H9 (cell line): Measurements from ENCODE around the gene DOCK2. TPM values are rescaled to one million over a fixed set of nuclear protein-coding genes. Genes with fewer than 3 reads are reported as not detected.

ENCODE experiments used
- DNase-seq: peaks from one replicate; pipeline ENCODE4 v3.0.0-alpha.2; 2017
- H2AFZ ChIP-seq: one replicate; pipeline ENCODE4 v1.6.1; 2013; ENCODE audit warnings: mild to moderate bottlenecking, low read length, control low read depth, moderate library complexity
- H2AK5ac ChIP-seq: 2 replicates; pipeline ENCODE4 v1.6.1; 2013; ENCODE audit warnings: low read length, control low read depth, mixed read lengths; ENCODE audit not compliant: insufficient read length
- H2BK120ac ChIP-seq: one replicate; pipeline ENCODE4 v1.6.1; 2013; ENCODE audit warnings: low read depth, mild to moderate bottlenecking, low read length, control low read depth, inconsistent platforms; ENCODE audit not compliant: poor library complexity, severe bottlenecking
- H2BK12ac ChIP-seq: 2 replicates; pipeline ENCODE4 v1.6.1; 2013; ENCODE audit warnings: low read length, control low read depth, mixed read lengths, low read depth; ENCODE audit not compliant: insufficient read length
- H2BK15ac ChIP-seq: 2 replicates; pipeline ENCODE4 v1.6.1; 2013; ENCODE audit warnings: low read depth, low read length, control low read depth
- H2BK20ac ChIP-seq: one replicate; pipeline ENCODE4 v1.6.1; 2013; ENCODE audit warnings: low read depth, mild to moderate bottlenecking, low read length, control low read depth, inconsistent platforms; ENCODE audit not compliant: poor library complexity, severe bottlenecking
- H2BK5ac ChIP-seq: 2 replicates; pipeline ENCODE4 v1.6.1; 2013; ENCODE audit warnings: low read length, control low read depth, mixed read lengths; ENCODE audit not compliant: insufficient read length
- H3K14ac ChIP-seq: 2 replicates; pipeline ENCODE4 v1.6.1; 2013; ENCODE audit warnings: low read length, control low read depth; ENCODE audit not compliant: insufficient read depth
- H3K18ac ChIP-seq: 2 replicates; pipeline ENCODE4 v1.6.1; 2013; ENCODE audit warnings: low read depth, mild to moderate bottlenecking, mixed read lengths, low read length, control low read depth; ENCODE audit not compliant: insufficient read length
- H3K23ac ChIP-seq: 2 replicates; pipeline ENCODE4 v1.6.1; 2013; ENCODE audit warnings: low read length, control low read depth, mixed read lengths, low read depth; ENCODE audit not compliant: insufficient read length
- H3K23me2 ChIP-seq: 2 replicates; pipeline ENCODE4 v1.6.1; 2013; ENCODE audit warnings: low read depth, mild to moderate bottlenecking, mixed read lengths, low read length, control low read depth; ENCODE audit not compliant: insufficient read length, poor library complexity, severe bottlenecking
- H3K27ac ChIP-seq: 2 replicates; pipeline ENCODE4 v1.5.1; 2013; ENCODE audit warnings: low read length, control low read depth, mixed read lengths, low read depth; ENCODE audit not compliant: insufficient read length
- H3K27me3 ChIP-seq: 2 replicates; pipeline ENCODE4 v1.6.1; 2013; ENCODE audit warnings: low read length, control low read depth, inconsistent platforms; ENCODE audit not compliant: insufficient read depth
- H3K4ac ChIP-seq: 2 replicates; pipeline ENCODE4 v1.6.1; 2013; ENCODE audit warnings: low read depth, mild to moderate bottlenecking, control low read depth, inconsistent platforms, low read length, moderate library complexity
- H3K4me1 ChIP-seq: 2 replicates; pipeline ENCODE4 v1.6.1; 2013; ENCODE audit warnings: low read length, control low read depth, inconsistent platforms; ENCODE audit not compliant: insufficient read depth
- H3K4me2 ChIP-seq: 2 replicates; pipeline ENCODE4 v1.6.1; 2013; ENCODE audit warnings: low read length, control low read depth, mixed read lengths; ENCODE audit not compliant: insufficient read length, insufficient read depth
- H3K56ac ChIP-seq: 2 replicates; pipeline ENCODE4 v1.6.1; 2013; ENCODE audit warnings: low read depth, mild to moderate bottlenecking, mixed read lengths, low read length, control low read depth; ENCODE audit not compliant: insufficient read length
- H3K79me1 ChIP-seq: 2 replicates; pipeline ENCODE4 v1.6.1; 2013; ENCODE audit warnings: low read depth, mild to moderate bottlenecking, moderate library complexity, low read length, control low read depth, inconsistent platforms; ENCODE audit not compliant: insufficient read depth, poor library complexity, severe bottlenecking
- H3K79me2 ChIP-seq: 2 replicates; pipeline ENCODE4 v1.6.1; 2013; ENCODE audit warnings: low read length, control low read depth, inconsistent platforms; ENCODE audit not compliant: insufficient read depth
- H3K9ac ChIP-seq: 2 replicates; pipeline ENCODE4 v1.6.1; 2013; ENCODE audit warnings: low read length, control low read depth, mixed read lengths; ENCODE audit not compliant: insufficient read length; ENCODE audit errors: extremely low read depth
- H3K9me3 ChIP-seq: one replicate; pipeline ENCODE4 v1.6.1; 2013; ENCODE audit warnings: low read depth, low read length, inconsistent platforms; ENCODE audit not compliant: control insufficient read depth
- H3T11ph ChIP-seq: one replicate; pipeline ENCODE4 v1.6.1; 2013; ENCODE audit warnings: mild to moderate bottlenecking, low read length, control low read depth, inconsistent platforms
- H4K20me1 ChIP-seq: one replicate; pipeline ENCODE4 v1.6.1; 2013; ENCODE audit not compliant: control insufficient read depth, insufficient read length, insufficient read depth
- H4K5ac ChIP-seq: 2 replicates; pipeline ENCODE4 v1.6.1; 2013; ENCODE audit warnings: low read depth, mild to moderate bottlenecking, mixed read lengths, low read length, control low read depth; ENCODE audit not compliant: insufficient read length
- H4K8ac ChIP-seq: replicated peaks from 2 replicates; pipeline ENCODE4 v1.6.1; 2013; ENCODE audit warnings: low read length, control low read depth, mixed read lengths, low read depth; ENCODE audit not compliant: insufficient read length
- H4K91ac ChIP-seq: 2 replicates; pipeline ENCODE4 v1.6.1; 2013; ENCODE audit warnings: low read depth, mild to moderate bottlenecking, moderate library complexity, mixed read lengths, low read length, control low read depth; ENCODE audit not compliant: insufficient read length
- H3K27ac Mint-ChIP-seq, 3 experiments: 2 replicates in 2 of 3; 3 replicates in 1 of 3; pipeline ENCODE4 v1.8.0; 2020 to 2021; ENCODE audit warnings: mixed read lengths in 3 of 3, mild to moderate bottlenecking in 1 of 3, moderate library complexity in 1 of 3
- H3K27me3 Mint-ChIP-seq: 2 replicates; pipeline ENCODE4 v1.8.0; 2021; ENCODE audit warnings: low read depth, mild to moderate bottlenecking, moderate library complexity, mixed read lengths
- H3K36me3 Mint-ChIP-seq, 3 experiments: 2 replicates in 2 of 3; 3 replicates in 1 of 3; pipeline ENCODE4 v1.8.0; 2020 to 2021; ENCODE audit warnings: low read depth in 3 of 3, mixed read lengths in 3 of 3; ENCODE audit not compliant: insufficient read depth in 1 of 3
- H3K4me1 Mint-ChIP-seq, 2 experiments: 2 replicates each; pipeline ENCODE4 v1.8.0; 2020; ENCODE audit warnings: mixed read lengths in 2 of 2
- H3K4me3 Mint-ChIP-seq, 2 experiments: 2 replicates in 1 of 2; 3 replicates in 1 of 2; pipeline ENCODE4 v1.8.0; 2020 to 2021; ENCODE audit warnings: mild to moderate bottlenecking in 2 of 2, mixed read lengths in 2 of 2, moderate library complexity in 1 of 2
- H3K9me3 Mint-ChIP-seq, 2 experiments: 2 replicates in 1 of 2; 3 replicates in 1 of 2; pipeline ENCODE4 v1.8.0; 2020; ENCODE audit warnings: mild to moderate bottlenecking in 2 of 2, mixed read lengths in 2 of 2, moderate library complexity in 1 of 2
- total RNA-seq: library from RNA; stranded (reverse); gene quantifications from 2 replicates; pipeline ENCODE4 v1.2.1, GENCODE V29; 2021
- TF ChIP-seq, protein P1 (sequence below): fragments of 200-600 bp; sonication (generic); conservative IDR thresholded peaks from 3 replicates; pipeline ENCODE4 v1.8.0; 2021; ENCODE audit warnings: antibody characterized with exemption, mild to moderate bottlenecking

DOCK2 gene
- total RNA-seq, 1 experiment from 2014 or later, result 7.8 TPM

DNA sequence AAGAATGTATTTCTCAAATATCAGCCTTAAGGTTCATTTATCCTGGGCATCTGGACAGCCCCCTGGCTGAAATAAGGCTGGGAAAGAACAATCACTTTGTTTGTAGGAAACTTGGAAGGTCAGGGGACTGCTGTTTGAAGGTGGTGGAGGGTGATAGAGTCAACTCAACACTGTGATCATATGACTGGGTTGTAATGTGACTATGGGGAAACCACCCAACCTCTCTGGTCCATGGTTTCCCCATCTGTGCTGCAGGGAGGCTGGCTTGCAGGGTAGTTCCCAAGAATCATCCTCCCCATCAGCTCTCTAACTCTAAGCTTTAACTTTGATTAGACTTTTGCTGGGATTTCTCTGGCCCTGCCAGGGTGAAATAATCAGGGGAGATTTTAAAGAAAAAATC is 333.3 kb downstream of the DOCK2 start:
- Mint-ChIP-seq H3K4me1 (peaks cover 5 to 8% of the 10 kb centered on the region in 2 experiments), H3K36me3 (no peaks in the 10 kb centered on the region), H3K4me3 (no peak overlapping the region), H3K9me3 (no peaks in the 10 kb centered on the region), H3K27ac (no peak overlapping the region; a peak in 1 of 7 replicates), H3K27me3 (peaks cover 8% of the 10 kb centered on the region)
- H4K8ac ChIP-seq, result no peak overlapping the region
- no peak overlapping the region for H3K56ac ChIP-seq
- no peak overlapping the region for H3K9ac ChIP-seq
- H3K23ac ChIP-seq, result no peak overlapping the region
- H4K20me1 ChIP-seq, result no peaks in the 10 kb centered on the region
- TF ChIP-seq, protein P1, sequence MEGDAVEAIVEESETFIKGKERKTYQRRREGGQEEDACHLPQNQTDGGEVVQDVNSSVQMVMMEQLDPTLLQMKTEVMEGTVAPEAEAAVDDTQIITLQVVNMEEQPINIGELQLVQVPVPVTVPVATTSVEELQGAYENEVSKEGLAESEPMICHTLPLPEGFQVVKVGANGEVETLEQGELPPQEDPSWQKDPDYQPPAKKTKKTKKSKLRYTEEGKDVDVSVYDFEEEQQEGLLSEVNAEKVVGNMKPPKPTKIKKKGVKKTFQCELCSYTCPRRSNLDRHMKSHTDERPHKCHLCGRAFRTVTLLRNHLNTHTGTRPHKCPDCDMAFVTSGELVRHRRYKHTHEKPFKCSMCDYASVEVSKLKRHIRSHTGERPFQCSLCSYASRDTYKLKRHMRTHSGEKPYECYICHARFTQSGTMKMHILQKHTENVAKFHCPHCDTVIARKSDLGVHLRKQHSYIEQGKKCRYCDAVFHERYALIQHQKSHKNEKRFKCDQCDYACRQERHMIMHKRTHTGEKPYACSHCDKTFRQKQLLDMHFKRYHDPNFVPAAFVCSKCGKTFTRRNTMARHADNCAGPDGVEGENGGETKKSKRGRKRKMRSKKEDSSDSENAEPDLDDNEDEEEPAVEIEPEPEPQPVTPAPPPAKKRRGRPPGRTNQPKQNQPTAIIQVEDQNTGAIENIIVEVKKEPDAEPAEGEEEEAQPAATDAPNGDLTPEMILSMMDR, result no peak
- no peak overlapping the region for H2BK20ac ChIP-seq
- H3T11ph ChIP-seq, result no peak overlapping the region
- H2BK120ac ChIP-seq, result peak overlapping the region; percentile 42
- H2BK15ac ChIP-seq, result no peak overlapping the region
- no peak overlapping the region for H2BK12ac ChIP-seq
- no peak overlapping the region for H2AFZ ChIP-seq
- no peak for DNase-seq
- no peaks in the 10 kb centered on the region for H3K27me3 ChIP-seq
- no peak overlapping the region for H3K4ac ChIP-seq
- H3K14ac ChIP-seq, result no peak overlapping the region
- H3K79me2 ChIP-seq, result no peaks in the 10 kb centered on the region
- H3K9me3 ChIP-seq, result no peaks in the 10 kb centered on the region
- H3K4me1 ChIP-seq, result no peaks in the 10 kb centered on the region
- H3K27ac ChIP-seq, result no peak overlapping the region
- no peak overlapping the region for H3K4me2 ChIP-seq
- H3K18ac ChIP-seq, result no peak overlapping the region
- H3K79me1 ChIP-seq, result no peaks in the 10 kb centered on the region
- H2BK5ac ChIP-seq, result no peak overlapping the region
- H2AK5ac ChIP-seq, result no peak overlapping the region
- no peak overlapping the region for H4K5ac ChIP-seq
- no peaks in the 10 kb centered on the region for H3K23me2 ChIP-seq
- H4K91ac ChIP-seq, result no peak overlapping the region
